HL-60/S4 treated with phorbol 12-myristate 13-acetate at 8.2 ng/mL for 4 days and 3 days (cell line): ENCODE data around the gene DAPL1.

ENCODE experiments used
- in situ Hi-C: fragments of 300-500 bp; cut with MboI; formaldehyde crosslinking; loops from 2 replicates; pipeline ENCODE4 v1.15.0; 2022; ENCODE audit warnings: low sequenced_read_pairs

The DAPL1 gene

DNA sequence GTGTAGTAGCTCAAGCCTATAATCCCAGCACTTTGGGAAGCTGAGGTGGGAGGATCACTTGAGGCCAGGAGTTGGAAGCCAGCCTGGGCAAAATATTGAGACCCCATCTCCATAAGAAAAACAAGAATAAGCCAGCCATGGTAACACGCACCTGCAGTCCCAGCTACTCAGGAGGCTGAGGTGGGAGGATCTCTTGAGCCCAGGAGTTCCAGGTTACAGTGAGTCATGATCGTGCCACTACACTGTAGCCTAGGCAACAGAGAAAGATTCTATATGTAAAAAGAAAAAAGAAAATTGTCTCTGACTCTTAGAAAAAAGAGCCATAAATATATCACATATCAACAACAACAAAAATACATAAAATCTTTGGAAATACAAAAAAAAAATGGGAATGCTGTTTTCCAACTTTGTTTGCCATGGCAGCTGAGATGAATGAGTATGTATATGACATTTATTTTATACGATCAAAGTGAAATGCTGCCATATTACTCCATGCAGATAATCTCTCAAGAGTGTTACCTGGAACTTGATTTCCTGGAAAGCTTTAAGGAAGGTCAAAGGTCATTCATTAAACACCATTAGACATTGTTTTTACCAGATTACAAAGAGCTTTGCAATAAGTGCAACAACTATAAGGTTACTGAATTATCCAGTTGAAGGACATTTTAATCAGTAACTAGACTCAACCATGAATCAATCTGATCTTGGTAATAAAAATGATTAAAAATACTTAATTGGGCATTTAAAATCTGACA lies 19.7 kb upstream of the DAPL1 start:
- in situ Hi-C loops, result no loop called here

DNA sequence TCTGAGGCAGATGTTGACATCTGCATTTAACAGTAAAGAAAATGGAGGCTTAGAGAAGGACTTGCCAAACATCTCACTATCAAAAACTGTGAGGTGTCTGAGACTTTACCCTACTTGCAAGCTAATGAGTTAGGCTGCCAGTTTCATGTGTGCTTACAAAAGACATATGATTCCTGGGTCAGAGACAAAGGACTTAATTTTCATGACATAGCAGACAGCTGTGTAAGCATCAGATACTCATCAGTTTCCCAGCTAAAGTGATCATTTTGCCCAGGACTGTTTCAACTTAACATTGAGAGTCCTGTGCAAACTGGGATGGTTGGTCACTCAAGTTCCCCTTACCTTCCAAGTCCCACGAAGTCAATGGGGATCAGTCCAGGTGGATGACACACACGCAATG lies 18.9 kb upstream of the DAPL1 start:
- in situ Hi-C loops, result no loop called here

GRCh38 chr2:158777077-158777476 lies 18.0 kb upstream of the DAPL1 start:
- in situ Hi-C loops, result no loop called here

GRCh38 chr2:158778243-158778642 lies 16.9 kb upstream of the DAPL1 start:
- in situ Hi-C loops, result no loop called here

- in situ Hi-C loops, result no loop called here
These were observed 15.5 kb upstream of the DAPL1 start for GRCh38 chr2:158779621-158780020.

DNA sequence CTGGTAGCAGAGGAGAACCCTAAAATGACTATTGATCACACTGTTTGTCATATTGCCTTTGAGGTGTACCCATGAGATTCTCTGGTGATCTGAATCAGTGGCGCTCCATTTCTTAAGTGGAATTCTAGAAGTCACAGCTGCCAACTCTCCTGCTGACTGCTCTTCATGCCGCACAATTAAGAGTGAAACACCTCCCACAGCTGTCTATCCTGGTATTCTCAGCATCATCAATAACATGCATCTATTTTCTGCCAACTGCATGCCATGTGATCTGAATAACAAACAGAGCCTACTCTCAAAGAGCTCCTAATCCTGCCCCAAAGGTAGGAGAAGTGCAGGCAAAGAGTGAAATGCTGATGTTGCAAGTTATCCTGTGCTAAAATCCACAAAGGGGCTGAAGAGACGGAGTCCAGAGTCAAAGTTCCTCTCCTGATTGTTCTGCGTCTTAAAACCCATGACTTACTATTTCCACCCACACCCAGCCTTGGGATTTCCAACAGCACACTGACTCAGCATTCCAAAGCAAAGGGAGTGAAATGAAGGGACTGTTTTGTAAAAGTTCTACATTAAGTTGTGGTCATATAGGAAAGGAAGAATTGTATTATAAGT lies 13.7 kb upstream of the DAPL1 start:
- in situ Hi-C loops, result no loop called here

GRCh38 chr2:158782136-158782535 lies 13.0 kb upstream of the DAPL1 start:
- in situ Hi-C loops, result no loop called here

DNA sequence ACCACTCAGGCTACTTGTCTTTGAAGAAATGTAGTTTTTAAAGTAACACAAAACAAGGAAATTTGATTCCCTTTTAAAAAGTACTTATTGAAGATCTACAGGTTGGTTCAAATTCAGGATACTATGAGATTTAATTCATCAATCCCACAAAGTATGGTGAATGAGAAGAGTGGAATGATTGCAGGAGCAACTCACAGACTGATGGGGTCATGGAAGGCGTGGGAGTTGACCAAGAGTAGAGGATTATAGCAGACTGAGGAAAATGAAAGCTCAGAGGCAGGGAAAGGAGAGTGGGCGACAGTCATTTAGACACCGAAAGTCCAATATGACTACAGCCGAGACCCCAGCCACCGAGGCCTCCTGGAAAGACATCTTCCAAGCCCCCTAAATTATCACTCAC lies 12.5 kb upstream of the DAPL1 start:
- in situ Hi-C loops, result no loop called here

GRCh38 chr2:158783923-158784322 lies 11.2 kb upstream of the DAPL1 start:
- in situ Hi-C loops, result no loop called here

- in situ Hi-C loops, result no loop called here
These were observed 8.2 kb upstream of the DAPL1 start for GRCh38 chr2:158786897-158787296.

DNA sequence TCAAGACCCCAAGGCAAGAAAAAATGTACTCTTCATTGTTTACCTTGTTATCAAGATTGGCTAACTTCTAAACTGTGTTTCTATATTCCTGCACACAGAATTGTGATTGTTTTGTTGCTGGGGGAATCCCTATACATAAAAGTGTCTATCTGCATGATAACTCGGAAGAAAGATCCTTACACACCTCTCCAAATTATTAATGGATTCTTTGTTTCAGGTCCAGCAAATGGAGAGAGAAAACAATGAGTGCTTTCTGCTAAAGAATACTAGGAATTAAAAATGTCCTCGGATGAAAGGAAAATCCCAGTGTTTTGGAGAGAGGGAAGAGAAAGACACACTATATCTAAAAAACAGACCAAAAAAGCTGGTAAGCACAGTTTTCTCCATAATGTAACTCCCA lies 6.2 kb upstream of the DAPL1 start:
- in situ Hi-C loops, result no loop called here

- in situ Hi-C loops, result no loop called here
These were observed 1.5 kb downstream of the DAPL1 start for GRCh38 chr2:158796652-158797051.

DNA sequence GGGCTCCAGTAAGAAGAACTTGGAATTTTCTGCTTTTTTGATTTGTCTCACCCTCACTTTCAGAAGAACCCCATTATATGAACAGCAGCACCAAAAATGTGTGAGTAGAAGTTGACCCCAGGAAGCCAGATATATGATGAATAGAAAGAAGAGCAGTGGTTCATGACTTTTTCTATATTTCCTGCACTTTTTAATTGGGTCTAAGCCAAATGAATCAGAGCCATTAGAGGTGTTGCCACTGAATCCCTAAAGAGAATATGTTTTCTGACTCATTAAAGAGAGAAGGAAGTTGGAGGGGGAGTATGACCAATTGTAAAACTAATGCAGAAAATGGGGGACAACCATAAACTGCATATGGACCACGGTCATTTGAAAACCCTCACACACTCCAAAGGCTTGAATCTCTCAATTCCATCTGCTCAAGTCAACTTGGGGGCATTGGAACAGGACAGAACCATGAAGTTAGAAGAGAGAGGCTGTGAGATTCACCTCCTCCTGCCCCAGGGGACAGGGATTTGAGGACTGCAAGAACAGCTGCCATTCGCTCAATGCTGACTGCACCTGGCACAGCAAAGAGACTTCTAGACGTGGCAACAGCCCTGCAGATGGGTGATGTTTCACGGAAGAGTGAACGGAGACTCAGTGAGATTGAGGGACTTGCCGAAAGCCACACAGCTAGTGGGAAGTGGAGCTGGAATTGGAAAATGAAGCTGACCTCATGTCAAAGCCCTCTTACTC lies 3.0 kb downstream of the DAPL1 start:
- in situ Hi-C loops, result no loop called here

- in situ Hi-C loops, result no loop called here
These were observed 4.1 kb downstream of the DAPL1 start for GRCh38 chr2:158799181-158799580.

- in situ Hi-C loops, result no loop called here
These were observed 8.4 kb downstream of the DAPL1 start for GRCh38 chr2:158803506-158803905.

GRCh38 chr2:158805255-158805654 lies 10.1 kb downstream of the DAPL1 start:
- in situ Hi-C loops, result no loop called here

GRCh38 chr2:158805936-158806335 lies 10.8 kb downstream of the DAPL1 start:
- in situ Hi-C loops, result no loop called here

GRCh38 chr2:158806941-158807340 lies 11.8 kb downstream of the DAPL1 start:
- in situ Hi-C loops, result no loop called here

GRCh38 chr2:158808426-158808825 lies 13.3 kb downstream of the DAPL1 start:
- in situ Hi-C loops, result no loop called here

GRCh38 chr2:158809816-158810215 lies 14.7 kb downstream of the DAPL1 start:
- in situ Hi-C loops, result no loop called here

DNA sequence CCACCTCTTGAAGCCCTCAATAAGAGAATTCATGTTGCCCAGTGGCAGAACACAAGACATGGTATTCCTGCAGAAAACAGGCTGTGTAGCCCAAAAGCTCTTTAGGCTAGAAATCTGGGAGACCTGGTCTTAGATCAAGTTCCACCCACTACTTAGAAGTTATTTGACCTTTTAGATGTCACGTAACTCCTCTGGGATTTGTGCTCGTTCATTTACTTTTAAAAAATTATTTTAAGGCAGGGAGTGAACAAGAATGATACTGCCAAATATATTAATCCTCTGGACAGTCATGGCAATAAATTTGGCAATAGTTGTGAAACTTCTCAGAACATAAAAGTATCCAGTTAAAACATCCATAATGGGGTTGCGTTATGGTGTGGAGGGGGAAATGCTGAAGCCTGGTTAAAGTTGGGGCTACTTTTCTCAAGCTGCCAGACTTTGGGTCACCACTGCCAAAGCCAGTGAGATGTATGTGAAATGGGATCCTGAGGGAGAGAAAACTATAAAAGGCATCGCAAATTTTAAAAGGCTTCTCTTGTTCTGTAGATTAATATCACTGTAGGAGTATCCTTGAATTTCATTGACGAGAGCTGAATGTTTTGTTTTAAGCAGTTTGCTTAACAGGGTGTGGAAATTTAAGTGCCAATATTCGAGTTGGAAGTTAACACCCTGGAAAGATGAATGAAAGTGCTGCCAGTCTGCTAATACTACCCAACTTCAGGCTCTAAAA lies 15.8 kb downstream of the DAPL1 start:
- in situ Hi-C loops, result no loop called here
